ENCODE measurements around the gene TAF12.
"Not testable (repeated sequence)": the region's sequence is repeated elsewhere in the genome, so short reads cannot be mapped to it uniquely, and the experiment has no call there.

- not testable (repeated sequence) for TF ChIP-seq POLR2A, POLR2AphosphoS5 (IDR thresholded peaks at IDR 0.05)
Observed at GRCh38 chr1:28672971-28673370, 30.1 kb upstream of the TAF12 start.

Data from spleen (tissue), 3 donors.